NCI-H510A (cell line): Measurements from ENCODE around the gene ZNF211.

ENCODE experiments used
- DNase-seq: peaks from one replicate; lab custom pipeline; 2025; lab: John Stamatoyannopoulos, UW

The ZNF211 gene

DNA sequence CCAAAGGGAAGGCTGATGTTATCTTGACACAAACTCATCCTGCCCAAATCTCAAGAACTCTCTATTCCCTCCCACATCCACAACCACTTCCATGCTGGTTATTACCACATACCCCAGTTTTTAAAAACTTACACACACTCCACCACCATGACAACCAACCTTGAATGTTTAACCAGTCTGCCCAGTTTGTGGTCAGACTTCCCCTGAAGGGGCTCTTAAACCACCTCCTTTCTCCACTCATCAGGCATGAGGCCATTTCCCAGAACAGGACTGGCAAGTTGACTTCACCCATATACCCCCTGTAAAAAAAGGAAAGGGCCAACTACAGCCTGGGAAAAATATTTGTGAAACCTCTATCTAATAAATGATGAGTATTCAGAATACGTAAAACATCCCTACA, 23.4 kb downstream of the ZNF211 start:
- DNase-seq, result no peak

DNA sequence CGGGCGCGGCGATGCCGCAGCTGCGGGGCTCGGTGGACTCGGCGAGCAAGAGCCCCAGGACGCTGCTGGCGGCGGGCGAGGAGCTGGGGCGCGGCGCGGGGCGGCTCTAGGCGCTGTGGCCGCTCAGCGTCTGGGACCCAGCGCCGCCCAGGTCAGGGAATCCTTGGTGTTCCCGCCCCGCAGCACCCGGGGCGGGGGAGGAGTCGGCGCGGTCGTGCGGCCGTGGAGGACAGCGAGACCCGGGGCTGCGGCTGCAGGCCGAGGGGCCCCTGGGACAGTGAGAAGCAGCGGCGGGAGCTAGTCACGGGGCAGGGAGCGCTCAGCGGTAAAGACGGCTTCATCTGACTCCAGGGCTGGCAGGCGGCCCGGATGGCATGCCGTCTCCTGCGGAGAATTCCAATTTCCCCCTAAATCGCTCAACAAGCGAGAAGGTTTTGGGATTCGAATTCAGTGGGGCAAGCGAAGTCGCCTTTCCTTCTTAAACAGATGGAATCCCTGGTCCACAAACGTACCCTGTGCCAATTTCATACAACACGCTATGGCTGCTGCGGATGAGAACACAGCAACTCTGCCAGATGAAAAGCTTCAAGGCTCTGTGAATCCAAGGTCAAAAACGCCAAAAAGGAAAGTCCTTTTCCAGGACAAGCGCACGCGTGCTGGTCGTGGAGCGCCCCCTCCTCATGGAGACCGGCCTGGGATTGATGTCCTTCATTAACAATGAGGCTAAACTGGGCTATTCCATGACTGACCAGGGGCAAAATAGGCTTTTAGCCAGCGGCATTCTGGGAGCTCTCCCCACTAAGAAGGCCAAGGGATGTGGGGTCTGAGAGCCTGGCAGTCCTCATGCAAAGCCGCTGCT, 31.5 kb downstream of the ZNF211 start:
- DNase-seq, result no peak

DNA sequence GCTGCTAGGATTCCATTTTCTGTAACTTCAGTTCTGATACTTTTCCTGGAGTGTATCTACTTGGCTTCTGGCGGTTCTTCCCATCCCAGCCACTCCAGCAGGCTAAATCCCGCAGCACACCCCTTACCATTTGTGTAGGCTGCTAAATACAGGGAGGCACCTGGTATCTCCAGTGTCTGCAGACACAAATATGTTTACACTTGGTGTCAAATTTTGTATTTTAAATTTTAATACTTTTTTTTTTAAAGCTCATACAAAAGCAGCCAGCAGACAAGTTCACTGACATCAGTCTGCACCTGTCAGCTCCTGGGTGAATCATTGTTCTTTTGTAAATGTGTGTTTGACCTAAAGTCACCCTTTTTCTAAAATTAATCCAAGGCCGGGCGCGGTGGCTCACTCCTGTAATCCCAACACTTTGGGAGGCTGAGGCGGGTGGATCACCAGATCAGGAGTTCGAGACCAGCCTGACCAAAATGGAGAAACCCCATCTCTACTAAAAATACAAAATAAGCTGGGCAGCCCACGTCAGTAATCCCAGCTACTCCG, 32.4 kb downstream of the ZNF211 start:
- no peak for DNase-seq

DNA sequence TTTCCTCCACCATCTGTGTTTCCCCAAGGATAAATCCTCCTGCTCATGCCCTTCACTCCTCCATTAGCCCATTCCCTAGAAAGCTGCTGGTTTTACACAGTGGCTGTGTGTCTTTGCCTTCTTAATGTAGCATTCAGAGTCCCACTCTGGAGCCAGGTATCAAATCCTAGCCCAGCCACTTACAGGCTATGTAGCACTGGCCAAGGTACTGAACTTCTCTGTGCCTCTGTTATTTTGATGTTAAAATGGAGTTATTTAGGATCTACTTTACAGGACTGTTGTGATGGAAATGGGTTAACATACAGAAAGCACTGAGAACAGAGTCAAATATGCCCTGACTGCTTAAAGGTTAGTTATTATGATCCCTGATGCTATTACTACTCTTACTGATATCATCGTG, 34.3 kb downstream of the ZNF211 start:
- DNase-seq, result no peak

DNA sequence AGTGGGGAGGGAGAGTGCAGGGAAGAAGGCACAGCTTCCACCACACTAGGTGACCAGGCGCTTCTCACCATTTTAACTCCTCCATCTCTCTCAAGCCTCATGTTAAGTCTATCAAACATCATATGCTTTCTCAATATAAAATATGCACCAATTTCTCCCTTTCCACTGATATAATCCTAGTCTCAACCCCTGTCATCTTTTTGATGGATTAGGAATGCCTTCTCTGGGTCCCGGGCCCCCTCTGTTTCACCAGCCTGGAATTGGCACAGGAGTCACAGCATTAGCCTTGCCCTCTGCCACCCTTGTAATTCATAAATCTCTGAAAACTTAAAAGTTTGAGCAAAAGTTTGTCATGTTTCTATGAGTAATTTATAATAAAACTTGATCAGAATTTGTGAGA, 35.7 kb downstream of the ZNF211 start, which contains the start of gene ZSCAN4:
Gene ZSCAN4, plus strand, starts transcription at position 301 of the 400 bp plus-strand sequence. CDS start 7,211 bp downstream, outside the sequence.
- DNase-seq, result no peak

DNA sequence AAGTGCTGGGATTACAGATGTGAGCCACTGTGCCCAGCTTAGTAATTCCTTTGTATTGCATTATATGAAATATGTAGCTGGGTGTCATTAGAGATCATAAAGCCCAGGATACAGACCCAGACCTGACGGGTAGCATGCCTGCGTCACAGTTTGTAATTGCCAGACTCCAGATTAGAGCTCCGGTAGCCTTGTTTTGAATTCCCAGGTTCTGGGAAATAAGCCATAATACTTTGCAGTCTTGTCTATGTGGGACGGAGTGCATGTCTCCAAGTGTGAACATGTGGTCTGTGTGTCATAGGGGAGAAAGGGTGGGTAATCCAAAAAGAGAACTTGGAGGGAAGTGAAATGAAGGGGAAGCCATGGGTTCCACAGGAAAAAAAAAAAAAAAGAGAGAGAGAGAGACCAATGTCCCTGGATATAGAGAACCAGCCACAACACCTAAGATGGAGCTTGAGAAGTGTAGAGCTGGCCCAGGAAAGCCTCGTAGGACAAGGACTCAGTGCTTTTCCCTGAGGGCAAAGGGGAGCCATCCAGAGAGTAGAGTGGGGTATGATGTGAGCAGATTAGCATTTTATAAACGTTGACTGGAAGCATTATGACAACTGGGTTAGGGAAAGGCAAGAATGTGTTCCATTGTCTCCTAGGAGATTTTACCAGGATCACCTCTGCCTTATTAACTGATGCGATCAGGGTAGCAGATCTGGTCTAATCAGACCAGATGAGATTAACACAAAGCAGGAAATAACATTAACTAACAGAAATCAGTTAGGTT, 38.3 kb downstream of the ZNF211 start:
- no peak for DNase-seq

DNA sequence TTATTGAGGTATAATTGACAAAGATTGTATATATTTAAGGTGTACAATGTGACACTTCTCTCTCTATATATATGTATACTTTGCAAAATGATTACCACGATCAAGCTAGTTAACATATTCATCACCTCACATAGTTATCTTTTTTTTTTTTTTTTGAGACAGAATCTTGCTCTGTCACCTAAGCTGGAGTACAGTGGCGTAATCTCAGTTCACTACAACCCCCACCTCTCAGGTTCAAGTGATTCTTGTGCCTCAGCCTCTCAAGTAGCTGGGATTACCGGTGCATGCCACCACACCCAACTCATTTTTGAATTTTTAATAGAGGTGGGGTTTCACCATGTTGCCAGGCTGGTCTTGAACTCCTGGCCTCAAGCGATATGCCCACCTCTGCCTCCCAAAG, 39.5 kb downstream of the ZNF211 start:
- no peak for DNase-seq

DNA sequence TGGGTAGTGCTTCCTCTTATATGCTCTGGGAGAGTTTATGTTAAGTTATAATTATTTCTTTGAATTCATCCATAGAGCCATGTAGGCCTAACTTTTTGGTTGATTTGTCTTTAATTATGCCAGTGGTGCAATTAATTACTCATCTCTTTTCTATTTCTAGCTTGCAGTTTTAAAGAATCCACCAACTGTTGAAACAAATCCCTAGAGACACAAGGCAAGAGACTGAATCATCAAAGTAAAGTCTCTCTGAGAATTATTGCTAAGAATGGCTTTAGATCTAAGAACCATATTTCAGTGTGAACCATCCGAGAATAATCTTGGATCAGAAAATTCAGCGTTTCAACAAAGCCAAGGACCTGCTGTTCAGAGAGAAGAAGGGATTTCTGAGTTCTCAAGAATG, 42.9 kb downstream of the ZNF211 start:
- DNase-seq, result no peak

DNA sequence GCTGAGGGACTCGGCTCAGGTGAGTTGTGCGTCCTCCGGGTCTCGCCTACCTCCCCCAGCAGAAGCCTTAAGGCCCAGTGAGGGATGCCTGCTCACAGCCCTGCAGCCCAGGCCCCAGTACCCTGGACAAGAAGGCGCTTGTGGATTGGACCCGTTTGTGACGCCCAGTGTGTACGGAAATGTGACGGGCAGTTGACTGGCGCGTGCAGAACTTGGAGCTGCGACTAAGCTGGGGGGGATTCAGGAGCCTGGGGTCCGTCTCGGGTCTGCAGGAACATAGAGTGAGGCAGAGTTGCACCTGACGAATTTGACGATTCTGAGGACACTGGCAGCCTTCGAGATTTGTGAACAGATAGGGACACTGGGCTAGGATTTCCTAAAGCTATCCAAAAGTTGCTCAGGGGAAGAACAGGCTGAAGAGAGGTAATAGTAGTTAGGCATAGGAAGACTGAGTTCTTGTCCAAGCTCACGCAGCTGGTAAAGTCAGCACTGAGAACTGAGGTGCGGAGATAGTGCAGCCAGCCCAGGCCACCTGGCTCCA, 49.3 kb downstream of the ZNF211 start:
- DNase-seq, result no peak

DNA sequence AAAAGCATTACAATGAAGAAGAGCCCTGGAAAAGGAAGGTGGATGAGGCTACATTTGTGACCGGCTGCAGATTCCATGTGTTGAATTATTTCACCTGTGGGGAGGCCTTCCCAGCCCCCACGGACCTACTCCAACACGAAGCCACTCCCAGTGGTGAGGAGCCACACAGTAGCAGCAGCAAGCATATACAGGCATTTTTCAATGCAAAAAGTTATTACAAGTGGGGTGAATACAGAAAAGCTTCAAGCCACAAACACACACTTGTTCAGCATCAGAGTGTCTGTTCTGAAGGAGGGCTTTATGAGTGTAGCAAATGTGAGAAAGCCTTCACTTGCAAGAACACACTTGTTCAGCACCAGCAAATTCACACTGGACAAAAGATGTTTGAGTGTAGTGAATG, 53.8 kb downstream of the ZNF211 start:
- no peak for DNase-seq

DNA sequence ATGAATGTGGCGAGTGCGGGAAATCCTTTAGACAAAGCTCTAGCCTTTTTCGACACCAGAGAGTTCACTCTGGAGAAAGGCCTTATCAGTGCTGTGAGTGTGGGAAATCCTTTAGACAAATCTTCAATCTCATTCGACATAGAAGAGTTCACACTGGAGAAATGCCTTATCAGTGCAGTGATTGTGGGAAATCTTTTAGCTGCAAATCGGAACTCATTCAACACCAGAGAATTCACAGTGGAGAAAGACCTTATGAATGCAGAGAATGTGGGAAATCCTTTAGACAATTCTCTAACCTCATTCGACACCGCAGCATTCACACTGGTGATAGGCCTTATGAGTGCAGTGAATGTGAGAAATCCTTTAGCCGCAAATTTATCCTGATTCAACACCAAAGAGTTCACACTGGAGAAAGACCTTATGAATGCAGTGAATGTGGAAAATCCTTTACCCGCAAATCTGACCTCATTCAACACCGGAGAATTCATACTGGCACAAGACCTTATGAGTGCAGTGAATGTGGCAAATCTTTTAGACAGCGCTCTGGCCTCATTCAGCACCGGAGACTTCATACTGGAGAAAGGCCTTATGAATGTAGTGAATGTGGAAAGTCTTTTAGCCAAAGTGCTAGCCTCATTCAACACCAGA, 54.5 kb downstream of the ZNF211 start:
- no peak for DNase-seq

DNA sequence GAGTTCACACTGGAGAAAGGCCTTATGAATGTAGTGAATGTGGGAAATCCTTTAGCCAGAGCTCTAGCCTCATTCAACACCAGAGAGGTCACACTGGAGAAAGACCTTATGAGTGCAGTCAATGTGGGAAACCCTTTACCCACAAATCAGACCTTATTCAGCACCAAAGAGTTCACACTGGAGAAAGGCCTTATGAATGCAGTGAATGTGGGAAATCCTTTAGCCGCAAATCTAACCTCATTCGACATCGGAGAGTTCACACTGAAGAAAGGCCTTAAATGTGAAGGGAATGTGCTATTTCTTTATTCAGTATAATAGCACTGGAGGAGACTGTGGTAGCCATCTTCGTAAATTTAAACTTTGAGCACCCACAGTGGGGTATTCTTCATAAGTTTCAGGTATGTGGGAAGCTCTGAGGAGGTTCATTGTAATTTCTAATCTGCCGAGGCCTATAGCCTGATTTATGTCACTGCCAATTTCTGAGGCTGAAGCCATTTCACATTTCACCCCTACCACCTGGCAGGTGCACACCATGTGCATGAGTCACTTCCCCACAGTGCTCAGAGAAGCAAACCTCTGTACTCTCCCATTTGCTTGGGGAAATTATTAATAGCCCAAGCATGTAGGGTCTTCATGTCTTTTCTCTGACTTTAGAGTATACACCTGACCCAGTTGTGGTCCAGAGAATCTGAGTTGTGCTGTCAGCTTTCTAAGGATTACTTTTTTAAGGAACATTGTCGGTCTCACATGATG, 55.2 kb downstream of the ZNF211 start:
- no peak for DNase-seq

DNA sequence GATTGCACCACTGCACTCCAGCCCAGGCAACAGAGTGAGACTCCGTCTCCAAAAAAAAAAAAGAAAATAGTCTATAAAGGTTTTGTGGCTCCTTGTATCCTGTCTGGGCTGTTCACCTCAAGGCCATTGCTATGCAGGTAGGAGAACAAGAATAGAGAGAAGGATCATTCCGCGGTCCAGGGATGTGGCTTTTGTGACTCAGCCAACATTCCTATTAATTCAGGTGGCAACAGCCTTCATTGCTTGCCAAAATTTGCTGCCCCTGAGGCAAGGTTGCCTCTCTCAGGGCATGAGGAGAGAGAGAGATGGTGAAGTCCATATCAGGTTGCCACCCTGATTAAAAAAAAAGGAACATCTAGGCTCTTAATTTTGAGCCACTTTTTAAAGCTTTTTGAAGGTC, 56.8 kb downstream of the ZNF211 start:
- DNase-seq, result no peak
